GM12875 (cell line): ENCODE measurements around the gene CDK2AP2.

Experiments used
- H3K4me3 ChIP-seq: one replicate; pipeline ENCODE4 v1.5.1; 2011; ENCODE audit warnings: low read depth, low read length, control low read depth
- CTCF ChIP-seq: IDR thresholded peaks from 2 replicates; pipeline ENCODE4 v1.5.1; 2011; ENCODE audit warnings: low read depth, mild to moderate bottlenecking, control low read depth, inconsistent platforms, low read length, moderate library complexity, borderline replicate concordance; ENCODE audit not compliant: insufficient read depth

Gene CDK2AP2

DNA sequence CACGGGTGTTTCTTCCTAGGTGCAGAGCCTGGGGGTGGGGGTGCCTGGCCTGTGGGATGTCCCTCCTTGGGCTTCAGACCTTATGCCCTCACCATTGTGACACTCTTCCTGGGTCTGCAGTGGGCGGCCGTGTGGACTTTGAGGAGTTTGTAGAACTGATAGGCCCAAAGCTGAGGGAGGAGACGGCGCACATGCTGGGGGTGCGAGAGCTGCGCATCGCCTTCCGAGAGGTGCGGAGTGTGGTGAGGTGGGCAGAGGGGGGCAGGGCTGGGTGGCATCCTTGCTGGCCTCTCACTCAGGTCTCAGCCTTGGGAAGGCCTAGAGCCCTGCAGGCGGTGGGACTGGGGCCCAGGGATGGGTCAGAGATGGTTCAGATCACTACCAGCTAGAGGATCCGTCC, 50.5 kb downstream of the CDK2AP2 start:
- H3K4me3 ChIP-seq, result no peak overlapping the region
- TF ChIP-seq CTCF, result no peak
